Fibroblast of skin of abdomen (primary cell): ENCODE measurements around the gene PPP1R14B.

ENCODE experiments used
- DNase-seq: peaks from one replicate; pipeline ENCODE4 v3.0.0-alpha.2; 2013

PPP1R14B gene

GRCh38 chr11:64229744-64230170 lies 17.0 kb downstream of the PPP1R14B start:
- no peak for DNase-seq

- no peak for DNase-seq
Observed at GRCh38 chr11:64229090-64229743, 17.5 kb downstream of the PPP1R14B start.

GRCh38 chr11:64227405-64227956 lies 19.3 kb downstream of the PPP1R14B start:
- DNase-seq, result no peak

GRCh38 chr11:64226507-64227051 lies 20.2 kb downstream of the PPP1R14B start:
- DNase-seq, result no peak

GRCh38 chr11:64225608-64226506 lies 20.9 kb downstream of the PPP1R14B start, which contains the start of the genes NUDT22 and TRPT1:
TSS of gene NUDT22 (plus strand) at chr11:64226274. CDS start at chr11:64226653, 379 bp downstream.
TSS of gene TRPT1 (minus strand) at chr11:64226186. CDS start at chr11:64225860, 326 bp downstream.
- peak; percentile 82 for DNase-seq

GRCh38 chr11:64224891-64225607 lies 21.7 kb downstream of the PPP1R14B start:
- no peak for DNase-seq

DNA sequence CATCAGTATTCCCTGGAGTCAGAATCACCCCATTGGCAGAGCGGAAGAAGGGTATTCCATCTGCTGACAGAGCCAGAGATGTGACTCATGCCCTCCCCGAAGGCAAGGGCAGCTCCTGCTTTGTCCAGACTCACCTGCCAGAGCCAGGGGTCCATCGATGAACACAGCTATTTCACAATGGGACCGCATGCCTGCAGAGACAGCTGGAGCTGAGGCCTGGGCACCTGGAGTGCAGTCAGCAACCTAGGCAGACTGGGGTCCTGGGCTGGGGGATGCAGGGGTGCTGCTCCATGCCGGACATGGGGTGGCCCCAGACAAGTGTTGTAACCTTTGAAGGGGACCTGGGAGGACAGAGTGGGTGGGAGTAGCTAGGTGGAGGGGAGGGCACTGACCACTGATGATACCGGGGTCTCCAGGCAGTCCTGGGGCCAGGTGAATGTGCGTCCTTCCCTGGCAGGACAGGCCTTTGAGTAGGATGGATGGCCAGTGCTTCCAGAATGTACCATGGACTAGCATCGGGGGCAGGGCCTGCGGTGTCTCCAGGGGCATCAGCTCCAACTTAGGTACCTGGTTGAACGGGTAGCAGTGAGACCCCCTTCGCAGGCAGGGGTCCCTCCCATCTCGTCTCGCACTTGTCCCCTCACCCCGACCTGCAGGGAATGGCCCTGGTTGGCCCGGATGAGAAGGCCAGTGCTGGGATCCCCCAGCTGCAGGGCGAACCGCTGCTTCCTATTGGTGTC lies 22.4 kb downstream of the PPP1R14B start:
- DNase-seq, result no peak

DNA sequence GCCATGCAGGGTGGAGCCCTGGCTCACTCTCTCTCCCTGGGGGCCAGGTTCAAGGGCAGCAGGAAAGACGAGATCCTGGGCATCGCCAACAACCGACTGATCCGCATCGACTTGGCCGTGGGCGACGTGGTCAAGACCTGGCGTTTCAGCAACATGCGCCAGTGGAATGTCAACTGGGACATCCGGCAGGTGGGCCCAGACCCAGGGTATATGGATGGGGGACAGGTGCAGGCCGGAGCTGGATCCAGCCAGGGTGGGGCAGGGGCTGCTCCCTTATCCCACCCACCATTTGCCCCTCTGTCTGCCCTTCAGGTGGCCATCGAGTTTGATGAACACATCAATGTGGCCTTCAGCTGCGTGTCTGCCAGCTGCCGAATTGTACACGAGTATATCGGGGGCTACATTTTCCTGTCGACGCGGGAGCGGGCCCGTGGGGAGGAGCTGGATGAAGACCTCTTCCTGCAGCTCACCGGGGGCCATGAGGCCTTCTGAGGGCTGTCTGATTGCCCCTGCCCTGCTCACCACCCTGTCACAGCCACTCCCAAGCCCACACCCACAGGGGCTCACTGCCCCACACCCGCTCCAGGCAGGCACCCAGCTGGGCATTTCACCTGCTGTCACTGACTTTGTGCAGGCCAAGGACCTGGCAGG lies 23.6 kb downstream of the PPP1R14B start:
- DNase-seq, result no peak

DNA sequence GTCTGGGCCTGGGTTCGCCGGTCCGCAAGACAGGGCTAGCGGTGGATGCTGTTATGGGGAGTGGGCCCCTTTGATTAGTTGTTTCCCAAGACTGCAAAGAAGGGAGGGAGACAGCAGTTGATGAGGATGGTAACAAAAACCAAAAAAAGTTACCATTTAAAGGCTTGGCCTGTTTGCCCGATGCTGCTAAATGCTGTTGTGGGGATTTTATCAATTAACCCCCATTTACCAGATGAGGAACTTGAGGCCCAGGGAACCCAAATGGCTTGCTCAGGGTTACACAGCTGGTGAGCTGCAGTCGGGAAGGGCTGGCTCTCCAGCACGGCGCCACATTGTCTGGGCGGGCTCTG lies 24.1 kb downstream of the PPP1R14B start:
- DNase-seq, result no peak

DNA sequence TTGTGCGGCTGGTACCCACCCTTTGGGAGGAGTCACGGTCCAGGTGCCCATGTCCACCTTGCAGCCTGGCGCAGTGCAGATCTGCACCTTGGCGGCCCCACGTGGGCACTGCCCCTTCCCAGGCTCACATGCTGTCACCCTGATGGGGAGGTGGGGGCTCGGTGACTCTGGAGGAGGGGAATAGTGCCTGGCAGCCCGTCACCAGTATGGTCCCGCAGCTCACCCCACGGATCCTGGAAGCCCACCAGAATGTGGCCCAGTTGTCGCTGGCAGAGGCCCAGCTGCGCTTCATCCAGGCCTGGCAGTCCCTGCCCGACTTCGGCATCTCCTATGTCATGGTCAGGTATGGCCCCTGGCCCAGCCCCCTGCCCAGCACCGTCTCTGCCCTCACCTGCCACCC lies 25.9 kb downstream of the PPP1R14B start:
- no peak for DNase-seq

GRCh38 chr11:64220271-64220670 lies 26.5 kb downstream of the PPP1R14B start:
- DNase-seq, result no peak

- DNase-seq, result no peak
Observed at GRCh38 chr11:64219755-64220154, 27.0 kb downstream of the PPP1R14B start.

GRCh38 chr11:64219354-64219684 lies 27.4 kb downstream of the PPP1R14B start:
- DNase-seq, result no peak

GRCh38 chr11:64218628-64219353 lies 28.0 kb downstream of the PPP1R14B start:
- DNase-seq, result no peak

DNA sequence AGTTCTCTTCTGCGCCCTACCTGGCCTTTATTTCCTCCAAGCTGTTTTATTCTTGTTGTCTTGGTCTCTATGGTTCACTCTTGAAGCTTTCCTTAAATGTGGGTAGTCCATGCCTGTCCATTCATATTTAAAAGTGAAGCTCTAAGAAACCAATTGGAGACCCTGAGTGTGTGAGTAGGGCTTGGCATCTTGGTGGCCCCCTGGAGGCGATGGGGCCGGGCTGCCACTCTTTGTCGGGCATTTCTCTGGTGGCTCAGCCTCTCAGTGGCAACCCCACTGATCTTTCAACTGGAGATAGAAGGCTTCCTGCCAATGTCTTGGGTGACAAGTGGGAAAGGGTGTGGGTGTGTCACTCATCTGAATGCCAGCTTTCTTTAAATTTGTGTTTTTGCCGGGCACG lies 29.9 kb downstream of the PPP1R14B start:
- no peak for DNase-seq

GRCh38 chr11:64211181-64211872 lies 35.4 kb downstream of the PPP1R14B start:
- no peak for DNase-seq

DNA sequence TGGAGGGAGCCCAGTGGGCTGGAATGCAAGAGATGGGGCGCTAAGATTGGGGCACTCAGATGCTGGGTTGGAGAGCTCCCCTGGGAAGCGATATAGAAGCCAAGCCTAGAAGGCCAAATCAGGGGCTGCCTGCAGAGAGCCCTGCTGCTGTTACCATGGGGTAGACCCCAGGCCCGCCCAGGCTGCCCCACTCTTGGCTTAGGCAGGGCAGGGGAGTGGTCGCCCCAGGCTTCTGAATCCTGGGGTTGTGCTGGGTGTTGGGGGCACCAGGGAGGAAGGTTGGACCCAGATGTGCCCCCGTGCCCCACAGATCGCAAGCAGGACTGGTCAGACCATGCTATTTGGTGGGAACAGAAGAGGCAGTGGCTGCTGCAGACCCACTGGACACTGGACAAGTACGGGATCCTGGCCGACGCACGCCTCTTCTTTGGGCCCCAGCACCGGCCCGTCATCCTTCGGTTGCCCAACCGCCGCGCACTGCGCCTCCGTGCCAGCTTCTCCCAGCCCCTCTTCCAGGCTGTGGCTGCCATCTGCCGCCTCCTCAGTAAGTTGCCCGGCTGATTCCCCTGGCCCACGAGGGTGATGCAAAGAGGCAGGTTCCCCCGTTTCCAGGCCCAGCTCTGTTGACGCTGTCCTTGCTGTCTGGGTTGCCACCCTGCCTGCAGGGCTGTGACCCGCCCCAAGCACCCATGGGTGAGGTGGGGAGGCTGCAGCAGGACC lies 36.3 kb downstream of the PPP1R14B start:
- no peak for DNase-seq

GRCh38 chr11:64209563-64209843 lies 37.2 kb downstream of the PPP1R14B start:
- no peak for DNase-seq

GRCh38 chr11:64208796-64209562 lies 37.8 kb downstream of the PPP1R14B start:
- no peak for DNase-seq
